Measurements from ENCODE around the gene TFF3. TPM values are rescaled to one million over a fixed set of nuclear protein-coding genes. Genes with fewer than 3 reads are reported as not detected.

Gene TFF3
- total and polyA plus RNA-seq, 10 donors = 28.9 to 123 (median 72.7) TPM

- TF ChIP-seq POLR2AphosphoS5 (IDR thresholded peaks at IDR 0.05) = peak in 2 of 3 donors; percentile 23 to 40
- no peak for TF ChIP-seq CTCF (IDR thresholded peaks at IDR 0.05 in 8 of 11, conservative IDR thresholded peaks at IDR 0.05 in 3 of 11)
- H3K4me3 ChIP-seq = no peak overlapping the region
- peaks cover 0 to 49% (median 24%) of the 10 kb centered on the region in 6 donors for H3K4me1 ChIP-seq
- DNase-seq = no peak
- no peaks in the 10 kb centered on the region for H3K9me3 ChIP-seq
- H3K36me3 ChIP-seq = peaks cover 0 to 38% (median 21%) of the 10 kb centered on the region in 6 donors
- H3K27me3 ChIP-seq (replicated peaks in 1 of 7) = peaks cover 0 to 7% (median 0%) of the 10 kb centered on the region in 7 donors
- 65 to 88% (median 83%) methylated on average over 7 of the region's 7 CpGs for WGBS, 5 donors
- peak overlapping the region in 5 of 8 donors; percentile 76 to 84 (median 80) for H3K27ac ChIP-seq
- intact Hi-C loops (cut with DNase I; ENCODE audit: low total_unique reads) = no loop called here
These were observed 15.1 kb downstream of the TFF3 start for GRCh38 chr21:42300045-42300583.

- intact Hi-C loops (cut with DNase I; ENCODE audit: low total_unique reads) = no loop called here
- Histone ChIP-seq H3K27ac (peak overlapping the region in 5 of 8 donors; percentile 24 to 84 (median 59)), H3K4me1 (peaks cover 0 to 49% (median 24%) of the 10 kb centered on the region in 6 donors), H3K36me3 (peaks cover 0 to 44% (median 24%) of the 10 kb centered on the region in 6 donors), H3K27me3 (replicated peaks in 1 of 7) (peaks cover 0 to under 1% (median 0%) of the 10 kb centered on the region in 7 donors), H3K9me3 (no peaks in the 10 kb centered on the region), H3K4me3 (no peak overlapping the region)
- DNase-seq = peak; percentile 69
- TF ChIP-seq POLR2A (IDR thresholded peaks at IDR 0.05) = no peak
- no peak for TF ChIP-seq CTCF (IDR thresholded peaks at IDR 0.05 in 8 of 11, conservative IDR thresholded peaks at IDR 0.05 in 3 of 11)
- TF ChIP-seq POLR2AphosphoS5 (IDR thresholded peaks at IDR 0.05) = peak in 2 of 3 donors; percentile 59 to 76
- 71 to 84% (median 75%) methylated on average over 12 to 20 of the region's 20 CpGs for WGBS, 5 donors
These were observed 15.7 kb downstream of the TFF3 start for GRCh38 chr21:42299324-42300044.

GRCh38 chr21:42298657-42299056 is 16.6 kb downstream of the TFF3 start:
- TF ChIP-seq CTCF (IDR thresholded peaks at IDR 0.05 in 8 of 11, conservative IDR thresholded peaks at IDR 0.05 in 3 of 11) (no peak), POLR2AphosphoS5 (IDR thresholded peaks at IDR 0.05) (peak in 2 of 3 donors; percentile 53 to 55), POLR2A (IDR thresholded peaks at IDR 0.05) (no peak)
- Histone ChIP-seq H3K36me3 (peaks cover 0 to 52% (median 30%) of the 10 kb centered on the region in 6 donors), H3K4me3 (no peak overlapping the region), H3K9me3 (no peaks in the 10 kb centered on the region), H3K27ac (peak overlapping the region in 5 of 8 donors; percentile 9 to 84 (median 59)), H3K27me3 (replicated peaks in 1 of 7) (peaks cover 0 to 5% (median 0%) of the 10 kb centered on the region in 7 donors), H3K4me1 (peaks cover 0 to 49% (median 24%) of the 10 kb centered on the region in 6 donors)
- DNase-seq = no peak
- intact Hi-C loops (cut with DNase I; ENCODE audit: low total_unique reads) = no loop called here
- 72 to 89% (median 79%) methylated on average over 5 of the region's 5 CpGs for WGBS, 5 donors

- intact Hi-C loops (cut with DNase I; ENCODE audit: low total_unique reads) = no loop called here
- no peak for DNase-seq
- peaks cover 0 to 56% (median 30%) of the 10 kb centered on the region in 6 donors for H3K36me3 ChIP-seq
- H3K27ac ChIP-seq = peak overlapping the region in 5 of 8 donors; percentile 9 to 84 (median 59)
- WGBS, 5 donors = 74 to 82% (median 79%) methylated on average over 6 of the region's 6 CpGs
- peaks cover 0 to 5% (median 0%) of the 10 kb centered on the region in 7 donors for H3K27me3 ChIP-seq (replicated peaks in 1 of 7)
- TF ChIP-seq POLR2AphosphoS5 (IDR thresholded peaks at IDR 0.05) (no peak), CTCF (IDR thresholded peaks at IDR 0.05 in 8 of 11, conservative IDR thresholded peaks at IDR 0.05 in 3 of 11) (no peak), POLR2A (IDR thresholded peaks at IDR 0.05) (no peak)
- no peak overlapping the region for H3K4me3 ChIP-seq
- peaks cover 0 to 48% (median 24%) of the 10 kb centered on the region in 6 donors for H3K4me1 ChIP-seq
- no peaks in the 10 kb centered on the region for H3K9me3 ChIP-seq
These were observed 17.0 kb downstream of the TFF3 start for GRCh38 chr21:42298237-42298636.

Measured in spleen (tissue), 11 donors.